Testis (tissue), 3 donors: ENCODE data around the gene FOXG1. TPM values are rescaled to one million over a fixed set of nuclear protein-coding genes. Genes with fewer than 3 reads are reported as not detected.
A peak's percentile ranks its signal among the peaks of the same experiment; 100 is the strongest.

Source experiments
- DNase-seq: peaks from one replicate; pipeline ENCODE4 v3.0.0-alpha.2; 2019
- H3K27ac ChIP-seq, 2 donors: fragments of 200-600 bp; sonication (generic); one replicate each; pipeline ENCODE4 v1.5.1; 2019
- H3K27me3 ChIP-seq: fragments of 200-600 bp; sonication (generic); one replicate; pipeline ENCODE4 v1.5.1; 2019
- H3K36me3 ChIP-seq: fragments of 200-600 bp; sonication (generic); one replicate; pipeline ENCODE4 v1.5.1; 2017; ENCODE audit warnings: low read depth; ENCODE audit errors: missing control alignments
- H3K4me1 ChIP-seq: fragments of 200-600 bp; sonication (generic); one replicate; pipeline ENCODE4 v1.5.1; 2019
- H3K4me3 ChIP-seq, 2 donors: fragments of 200-600 bp; sonication (generic); one replicate each; pipeline ENCODE4 v1.5.1; 2017 to 2019
- H3K9me3 ChIP-seq: fragments of 200-600 bp; sonication (generic); one replicate; pipeline ENCODE4 v1.5.1; 2017
- POLR2A ChIP-seq: fragments of 450-650 bp; IDR thresholded peaks from one replicate; pipeline ENCODE4 v1.6.1; 2017; ENCODE audit warnings: antibody characterized with exemption, mild to moderate bottlenecking, moderate library complexity
- WGBS, 2 donors: methylation state at CpG; one replicate each; pipeline ENCODE4 v1.1.5; 2018; 5-methylcytosine and 5-hydroxymethylcytosine counted together
- intact Hi-C: fragments of 100-400 bp; cut with DNase I; formaldehyde crosslinking; loops from one replicate; pipeline ENCODE4 v1.15.1; 2023; ENCODE audit warnings: low total_unique reads
- polyA plus RNA-seq: library from polyadenylated mRNA; stranded (reverse); fragments of 350-450 nt; fragmentation: Illumina TruSeq; extraction: RNeasy Lipid Tissue Mini Kit (QIAGEN cat#74804); gene quantifications from one replicate; pipeline ENCODE4 v1.2.3, GENCODE V29; 2014; ENCODE audit warnings: low read depth, low replicate concordance; ENCODE audit not compliant: insufficient read depth
- total RNA-seq, 2 donors: library from RNA; depleted of rRNA; stranded (reverse); fragments of >200 nt; gene quantifications; one replicate each; pipeline ENCODE4 v1.2.3, GENCODE V29; 2016
- TF ChIP-seq, protein P1 (sequence below), 3 experiments: fragments of 450-650 bp in 2 of 3; fragments of 200-600 bp in 1 of 3; sonication (generic) in 1 of 3; IDR thresholded peaks; one replicate each; pipeline ENCODE4 v1.5.1; 2016 to 2019; ENCODE audit warnings: antibody characterized with exemption in 3 of 3, mild to moderate bottlenecking in 2 of 3, moderate library complexity in 1 of 3

Gene FOXG1
- total and polyA plus RNA-seq, 3 donors from 2014 or later: 4.5 to 9.0 (median 5.5) TPM

- intact Hi-C loops: loop anchor here (10.0 kb wide), 1 partner anchor 459 kb away; no protein-coding TSS in a partner anchor
- H3K36me3 ChIP-seq: no peaks in the 10 kb centered on the region
- DNase-seq: no peak
- no peaks in the 10 kb centered on the region for H3K27me3 ChIP-seq
- H3K27ac ChIP-seq: peak overlapping the region in 1 of 2 donors; percentile 47
- no peak for TF ChIP-seq POLR2A
- TF ChIP-seq, protein P1, sequence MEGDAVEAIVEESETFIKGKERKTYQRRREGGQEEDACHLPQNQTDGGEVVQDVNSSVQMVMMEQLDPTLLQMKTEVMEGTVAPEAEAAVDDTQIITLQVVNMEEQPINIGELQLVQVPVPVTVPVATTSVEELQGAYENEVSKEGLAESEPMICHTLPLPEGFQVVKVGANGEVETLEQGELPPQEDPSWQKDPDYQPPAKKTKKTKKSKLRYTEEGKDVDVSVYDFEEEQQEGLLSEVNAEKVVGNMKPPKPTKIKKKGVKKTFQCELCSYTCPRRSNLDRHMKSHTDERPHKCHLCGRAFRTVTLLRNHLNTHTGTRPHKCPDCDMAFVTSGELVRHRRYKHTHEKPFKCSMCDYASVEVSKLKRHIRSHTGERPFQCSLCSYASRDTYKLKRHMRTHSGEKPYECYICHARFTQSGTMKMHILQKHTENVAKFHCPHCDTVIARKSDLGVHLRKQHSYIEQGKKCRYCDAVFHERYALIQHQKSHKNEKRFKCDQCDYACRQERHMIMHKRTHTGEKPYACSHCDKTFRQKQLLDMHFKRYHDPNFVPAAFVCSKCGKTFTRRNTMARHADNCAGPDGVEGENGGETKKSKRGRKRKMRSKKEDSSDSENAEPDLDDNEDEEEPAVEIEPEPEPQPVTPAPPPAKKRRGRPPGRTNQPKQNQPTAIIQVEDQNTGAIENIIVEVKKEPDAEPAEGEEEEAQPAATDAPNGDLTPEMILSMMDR (IDR thresholded peaks at IDR 0.05): no peak
- H3K4me3 ChIP-seq: peak overlapping the region; percentile 49 to 58
- WGBS, 2 donors: 7 to 8% methylated on average over 32 to 33 of the region's 33 CpGs
- no peaks in the 10 kb centered on the region for H3K4me1 ChIP-seq
- no peaks in the 10 kb centered on the region for H3K9me3 ChIP-seq
Observed at GRCh38 chr14:28765831-28766468, 637 bp upstream of the FOXG1 start.

- TF ChIP-seq, protein P1 (IDR thresholded peaks at IDR 0.05): no peak
- no peak for TF ChIP-seq POLR2A
- Histone ChIP-seq H3K36me3 (no peaks in the 10 kb centered on the region), H3K27me3 (no peaks in the 10 kb centered on the region), H3K4me1 (no peaks in the 10 kb centered on the region), H3K27ac (peak overlapping the region in 1 of 2 donors; percentile 30), H3K4me3 (peak overlapping the region; percentile 49 to 58), H3K9me3 (no peaks in the 10 kb centered on the region)
- no peak for DNase-seq
- 3 to 6% methylated on average over 18 to 49 of the region's 100 CpGs for WGBS, 2 donors
- intact Hi-C loops: loop anchor here (10.0 kb wide), 1 partner anchor 458 kb away; no protein-coding TSS in a partner anchor
Observed at GRCh38 chr14:28767030-28767852, 654 bp downstream of the FOXG1 start.

- no peaks in the 10 kb centered on the region for H3K4me1 ChIP-seq
- WGBS, 2 donors: 5 to 12% methylated on average over 13 to 73 of the region's 77 CpGs
- peak; percentile 41 for DNase-seq
- no peaks in the 10 kb centered on the region for H3K36me3 ChIP-seq
- peak overlapping the region in 1 of 2 donors; percentile 23 for H3K27ac ChIP-seq
- no peaks in the 10 kb centered on the region for H3K27me3 ChIP-seq
- peak overlapping the region; percentile 37 to 54 for H3K4me3 ChIP-seq
- intact Hi-C loops: loop anchor here (10.0 kb wide), 1 partner anchor 457 kb away; no protein-coding TSS in a partner anchor
- TF ChIP-seq, protein P1 (IDR thresholded peaks at IDR 0.05): no peak
- TF ChIP-seq POLR2A: no peak
- no peaks in the 10 kb centered on the region for H3K9me3 ChIP-seq
Observed at GRCh38 chr14:28767853-28768741, 1.5 kb downstream of the FOXG1 start.

- Histone ChIP-seq H3K4me3 (no peak overlapping the region), H3K4me1 (no peaks in the 10 kb centered on the region), H3K36me3 (no peaks in the 10 kb centered on the region), H3K9me3 (no peaks in the 10 kb centered on the region), H3K27ac (no peak overlapping the region), H3K27me3 (no peaks in the 10 kb centered on the region)
- WGBS, 2 donors: 29 to 35% methylated on average over 4 of the region's 4 CpGs
- no peak for DNase-seq
- intact Hi-C loops: loop anchor here (10.0 kb wide), 1 partner anchor 455 kb away; no protein-coding TSS in a partner anchor
- TF ChIP-seq, protein P1 (IDR thresholded peaks at IDR 0.05): no peak
- TF ChIP-seq POLR2A: no peak
Observed at GRCh38 chr14:28769276-28769880, 2.8 kb downstream of the FOXG1 start.
